ACHN (cell line): Measurements from ENCODE around the gene METTL24.
A peak's percentile ranks its signal among the peaks of the same experiment; 100 is the strongest.
"Not testable (repeated sequence)": the region's sequence is repeated elsewhere in the genome, so short reads cannot be mapped to it uniquely, and the experiment has no call there.

ENCODE experiments used
- DNase-seq: peaks from one replicate; pipeline ENCODE4 v3.0.0-alpha.2; 2015
- in situ Hi-C: cut with HindIII; loops from 2 replicates; pipeline ENCODE4 v1.10.0; 2017; ENCODE audit warnings: low sequenced_read_pairs, low pct_ligation_motif_present, low pct_unique_long_range_greater_than_20kb

Gene METTL24

DNA sequence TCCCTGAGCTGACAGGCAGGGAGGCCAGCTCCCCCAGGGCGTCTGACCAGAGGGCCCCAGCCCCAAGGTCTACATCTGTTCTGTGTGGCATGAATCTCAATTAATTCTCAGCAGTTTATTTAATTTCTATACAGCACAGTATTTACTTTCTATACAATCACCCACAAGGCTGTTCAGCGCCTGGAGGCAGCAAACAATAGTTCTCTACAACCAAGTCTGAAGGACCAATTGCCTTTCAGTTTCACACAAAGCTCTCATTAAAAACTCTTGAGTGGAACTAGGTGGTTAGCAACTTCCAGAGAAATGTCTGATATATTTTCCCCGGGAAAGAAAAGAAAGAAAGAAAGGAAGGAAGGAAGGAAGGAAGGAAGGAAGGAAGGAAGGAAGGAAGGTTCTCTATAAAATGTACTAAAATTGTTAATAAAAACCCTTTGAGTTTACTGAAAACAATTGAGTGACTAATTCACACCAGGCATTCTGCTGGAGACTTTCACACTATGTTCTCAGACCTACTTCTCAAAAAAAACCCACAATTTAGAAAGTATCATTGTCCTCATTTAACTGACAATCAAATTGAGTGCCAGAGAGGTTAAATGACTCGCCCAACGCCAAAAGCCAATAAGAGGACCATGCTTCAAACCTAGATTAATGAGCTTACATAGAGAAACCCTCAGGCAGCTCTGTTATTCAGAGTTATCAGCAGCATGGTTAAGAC is 62.5 kb downstream of the METTL24 start:
- in situ Hi-C loops = no loop called here
- DNase-seq = no peak

- DNase-seq = no peak
- in situ Hi-C loops = no loop called here
Observed at GRCh38 chr6:110287462-110288341, 70.4 kb downstream of the METTL24 start.

DNA sequence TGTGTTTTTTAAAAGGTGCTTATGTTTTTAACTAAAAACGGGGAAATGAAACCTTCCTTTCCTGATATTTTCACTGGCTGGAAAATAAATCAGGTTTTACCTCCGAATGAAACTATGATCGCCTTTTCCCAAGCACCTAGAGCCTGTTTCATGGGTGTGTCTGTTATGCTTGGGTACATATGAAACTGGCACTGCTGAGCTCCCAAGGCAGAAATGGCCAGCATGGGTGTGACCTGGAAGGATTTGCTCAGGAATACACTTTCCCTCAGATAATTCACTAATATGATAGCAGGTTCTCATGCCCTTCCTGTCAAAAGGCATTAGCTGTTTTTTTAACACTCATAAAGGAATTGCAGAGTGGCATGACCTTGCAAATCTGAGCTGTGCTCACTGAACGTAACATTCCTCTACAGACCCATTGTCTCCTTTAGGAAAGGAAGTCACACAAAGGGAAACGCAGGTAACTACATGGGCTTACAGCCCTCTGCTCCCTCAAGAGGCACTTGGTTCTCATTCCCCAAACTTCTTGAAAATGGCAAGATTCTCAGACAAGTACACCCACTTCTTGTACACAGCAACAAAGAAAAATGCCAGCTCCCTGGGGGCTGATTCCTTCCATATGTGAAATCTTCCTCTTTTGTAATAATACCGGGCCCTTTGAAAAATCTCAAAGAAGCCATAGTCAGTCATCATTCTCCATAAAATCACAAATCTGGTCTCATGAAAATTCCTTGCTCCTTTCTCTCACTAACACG is 72.7 kb downstream of the METTL24 start:
- no peak for DNase-seq
- in situ Hi-C loops = no loop called here

DNA sequence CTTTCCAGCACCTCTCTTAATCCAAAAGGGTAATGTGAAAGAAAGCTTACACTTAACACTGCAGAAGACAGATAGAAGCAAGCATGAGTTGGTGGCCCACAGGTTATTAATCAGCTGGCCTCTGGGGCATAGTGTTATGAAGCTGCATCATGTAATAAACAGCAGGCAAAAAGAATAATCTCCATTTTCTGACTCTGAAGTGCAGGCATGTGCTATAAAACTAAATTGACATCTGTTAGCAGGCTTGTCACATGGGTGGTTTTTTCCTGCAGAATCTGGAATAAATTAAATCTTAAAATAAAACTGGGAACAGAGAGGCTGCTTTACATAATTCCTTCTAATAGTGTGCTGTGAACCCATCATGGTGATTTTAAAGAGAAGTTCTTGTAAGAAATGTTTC is 73.3 kb downstream of the METTL24 start:
- DNase-seq = no peak
- in situ Hi-C loops = no loop called here

GRCh38 chr6:110283657-110284056 is 74.5 kb downstream of the METTL24 start:
- in situ Hi-C loops = no loop called here
- DNase-seq = no peak

- in situ Hi-C loops = no loop called here
Observed at GRCh38 chr6:110282412-110282811, 75.7 kb downstream of the METTL24 start.

GRCh38 chr6:110277100-110277665 is 81.0 kb downstream of the METTL24 start:
- in situ Hi-C loops = no loop called here
- DNase-seq = no peak

More at GRCh38 chr6:110282412-110282811, 75.7 kb downstream of the METTL24 start:
- no peak for DNase-seq

- DNase-seq, in situ Hi-C loops: not testable (repeated sequence)
Observed at GRCh38 chr6:110272781-110273180, 85.4 kb downstream of the METTL24 start.

DNA sequence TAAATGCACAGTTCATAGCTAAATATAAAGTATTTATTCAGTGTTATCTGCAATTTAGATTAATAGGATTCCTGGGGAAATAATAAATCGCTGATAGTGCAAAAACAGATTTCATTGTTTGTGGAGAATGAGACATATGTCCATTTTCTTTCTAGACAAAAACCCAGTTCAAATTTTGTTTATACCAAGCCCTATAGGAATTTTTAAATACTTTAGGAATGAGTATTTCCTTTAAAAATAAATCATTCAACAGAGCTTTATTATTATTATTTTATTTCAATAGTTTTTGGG is 86.5 kb downstream of the METTL24 start:
- in situ Hi-C loops = no loop called here
- DNase-seq = no peak

DNA sequence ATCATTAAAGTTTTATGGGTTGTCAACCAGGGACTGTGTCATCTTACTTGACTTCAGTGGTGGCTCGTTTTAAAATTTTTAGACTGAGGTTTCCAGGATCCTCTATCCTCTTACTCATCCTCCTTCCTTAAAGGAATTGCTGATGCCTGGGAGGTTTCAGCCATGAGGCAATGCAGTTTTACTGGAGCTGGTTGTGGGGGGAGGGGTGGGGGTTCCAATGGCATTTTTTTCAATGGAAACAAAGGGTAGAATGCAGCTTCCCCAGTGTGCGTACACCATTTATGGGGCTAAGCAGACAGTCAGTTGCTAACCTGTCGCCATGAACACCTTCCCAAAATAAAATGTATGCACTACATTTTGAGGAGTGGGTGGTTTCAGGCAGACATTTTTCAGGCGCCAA is 88.0 kb downstream of the METTL24 start:
- no peak for DNase-seq
- in situ Hi-C loops = no loop called here

DNA sequence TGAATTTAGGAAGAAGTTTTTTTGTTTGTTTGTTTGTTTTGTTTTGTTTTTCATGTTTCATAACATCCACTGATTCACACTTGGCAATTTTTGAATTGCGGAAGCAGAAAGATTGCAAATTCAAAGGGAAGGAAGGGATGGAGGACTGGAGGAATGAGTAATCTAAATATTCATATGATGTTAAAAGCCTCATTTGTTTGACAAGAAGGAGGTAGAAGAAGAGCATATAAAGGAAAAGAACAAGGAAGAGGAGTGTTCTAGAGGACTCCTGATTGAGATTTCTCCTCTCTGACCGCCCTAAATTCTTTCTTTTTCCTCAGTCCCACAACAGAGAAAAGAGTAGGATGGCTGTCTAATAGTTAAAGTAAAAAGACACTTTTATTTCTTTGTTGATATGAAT is 88.5 kb downstream of the METTL24 start:
- no peak for DNase-seq
- in situ Hi-C loops = no loop called here

DNA sequence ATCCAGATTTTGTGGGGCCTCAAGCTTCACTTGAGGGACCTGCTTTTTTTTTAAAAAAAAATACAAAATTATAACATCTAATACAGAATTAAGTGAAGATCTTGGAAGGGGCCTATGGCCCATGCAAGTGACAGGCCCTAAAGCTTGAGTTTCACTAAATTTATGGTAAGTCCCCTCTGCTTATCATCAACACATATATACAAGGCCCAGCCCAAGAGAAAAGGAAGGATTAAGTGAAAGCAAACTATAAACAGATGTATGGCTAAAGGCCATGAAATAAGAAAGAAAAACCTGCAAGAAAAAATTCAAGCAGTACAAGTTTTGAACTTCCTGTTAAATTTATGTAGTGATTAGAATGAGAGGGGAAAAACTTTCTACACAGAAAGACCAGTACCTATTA is 91.2 kb downstream of the METTL24 start:
- in situ Hi-C loops = no loop called here
- DNase-seq = no peak

DNA sequence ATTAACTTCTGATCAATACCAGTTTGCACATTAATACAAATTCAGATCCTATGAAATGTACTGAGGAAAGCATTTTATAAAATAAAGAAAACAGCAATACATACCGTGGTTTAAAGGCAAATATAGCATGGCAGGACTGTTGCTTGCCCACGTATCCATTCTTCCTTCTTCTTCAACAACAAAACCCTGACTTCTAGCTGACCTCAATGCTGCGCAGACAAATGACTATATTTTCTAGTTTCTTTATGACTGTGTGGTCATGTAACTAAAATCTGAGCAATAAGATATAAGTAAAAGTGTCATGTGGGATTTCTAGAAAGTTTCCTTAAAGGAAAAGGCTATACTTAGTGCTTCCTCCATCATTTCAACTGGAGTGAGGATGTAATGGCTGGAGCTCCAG is 92.9 kb downstream of the METTL24 start:
- no peak for DNase-seq
- in situ Hi-C loops = no loop called here

DNA sequence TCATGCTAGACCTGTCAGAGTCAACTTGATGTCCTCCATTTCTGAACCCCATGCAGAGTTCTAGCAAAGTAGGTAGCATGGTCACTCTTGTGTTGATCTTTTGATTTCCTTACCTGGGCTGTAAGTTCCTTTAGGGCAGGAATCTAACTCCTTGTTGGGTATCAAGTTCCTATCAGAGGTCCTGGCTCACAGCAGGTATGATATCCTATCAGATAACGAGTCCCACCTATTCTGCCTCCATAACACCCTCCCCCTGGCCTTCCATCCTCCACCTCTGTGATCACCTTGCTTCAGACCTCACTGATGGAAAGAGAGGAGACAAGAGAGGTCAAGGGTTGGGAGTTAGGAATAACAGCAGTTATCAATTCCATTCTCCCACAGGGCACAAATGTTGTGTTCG is 101.8 kb downstream of the METTL24 start:
- DNase-seq = no peak
- in situ Hi-C loops = no loop called here

GRCh38 chr6:110255211-110255750 is 102.9 kb downstream of the METTL24 start:
- DNase-seq = peak; percentile 29
- in situ Hi-C loops = no loop called here

- in situ Hi-C loops = no loop called here
- DNase-seq = no peak
Observed at GRCh38 chr6:110250838-110251237, 107.3 kb downstream of the METTL24 start.

- DNase-seq = no peak
- in situ Hi-C loops = no loop called here
Observed at GRCh38 chr6:110250058-110250457, 108.1 kb downstream of the METTL24 start.

- in situ Hi-C loops = no loop called here
- DNase-seq = no peak
Observed at GRCh38 chr6:110246900-110247546, 111.1 kb downstream of the METTL24 start.
